Neuronal stem cell (in vitro differentiated cells): ENCODE measurements around the gene ETV1.

Experiments used
- DNase-seq: peaks from one replicate; pipeline ENCODE4 v3.0.0-alpha.2; 2013; ENCODE audit warnings: low spot score
- H2AFZ ChIP-seq: one replicate; pipeline ENCODE4 v1.6.1; 2013; ENCODE audit warnings: mild to moderate bottlenecking, low read length, inconsistent platforms
- H2AK5ac ChIP-seq: 2 replicates; pipeline ENCODE4 v1.6.1; 2013; ENCODE audit warnings: low read depth, mild to moderate bottlenecking, inconsistent platforms, low read length, moderate library complexity, mixed read lengths
- H2BK120ac ChIP-seq: 2 replicates; pipeline ENCODE4 v1.6.1; 2013; ENCODE audit warnings: low read depth, mild to moderate bottlenecking, inconsistent platforms, low read length, moderate library complexity, mixed read lengths
- H2BK12ac ChIP-seq: one replicate; pipeline ENCODE4 v1.6.1; 2013; ENCODE audit warnings: low read length, inconsistent platforms
- H2BK15ac ChIP-seq: 2 replicates; pipeline ENCODE4 v1.6.1; 2013; ENCODE audit warnings: mild to moderate bottlenecking, low read length, inconsistent platforms, mixed read lengths
- H2BK5ac ChIP-seq: one replicate; pipeline ENCODE4 v1.6.1; 2013; ENCODE audit warnings: inconsistent platforms, mild to moderate bottlenecking, low read length, moderate library complexity
- H3K14ac ChIP-seq: one replicate; pipeline ENCODE4 v1.6.1; 2013; ENCODE audit warnings: low read length, inconsistent platforms
- H3K18ac ChIP-seq: 2 replicates; pipeline ENCODE4 v1.6.1; 2013; ENCODE audit warnings: low read length, inconsistent platforms
- H3K23ac ChIP-seq: 2 replicates; pipeline ENCODE4 v1.6.1; 2013; ENCODE audit warnings: low read depth, mild to moderate bottlenecking, mixed read lengths, low read length, inconsistent platforms; ENCODE audit not compliant: poor library complexity
- H3K27ac ChIP-seq: replicated peaks from 3 replicates; pipeline ENCODE4 v1.5.1; 2013; ENCODE audit warnings: low read length, inconsistent platforms
- H3K27me3 ChIP-seq, 3 experiments: 2 replicates each; pipeline ENCODE4 v1.6.1; 2013; ENCODE audit warnings: low read length in 3 of 3, mild to moderate bottlenecking in 2 of 3, inconsistent platforms in 1 of 3, low read depth in 1 of 3, mixed read lengths in 1 of 3, moderate library complexity in 1 of 3; ENCODE audit not compliant: control insufficient read depth in 3 of 3, insufficient read depth in 3 of 3
- H3K36me3 ChIP-seq, 2 donors: replicated peaks in 1 of 2; 2 replicates each; pipeline ENCODE4 v1.6.1; 2013; ENCODE audit warnings: low read length in 2 of 2; ENCODE audit not compliant: control insufficient read depth in 2 of 2, insufficient read depth in 2 of 2
- H3K4ac ChIP-seq: 2 replicates; pipeline ENCODE4 v1.6.1; 2013; ENCODE audit warnings: inconsistent platforms, mild to moderate bottlenecking, low read length, moderate library complexity
- H3K4me1 ChIP-seq, 2 donors: 1 replicate in 1 of 2; 2 replicates in 1 of 2; pipeline ENCODE4 v1.6.1; 2013; ENCODE audit warnings: low read length in 2 of 2, low read depth in 1 of 2; ENCODE audit not compliant: control insufficient read depth in 2 of 2, insufficient read depth in 1 of 2
- H3K4me2 ChIP-seq: one replicate; pipeline ENCODE4 v1.6.1; 2013; ENCODE audit warnings: mild to moderate bottlenecking, low read length, inconsistent platforms; ENCODE audit not compliant: insufficient read depth, poor library complexity, severe bottlenecking
- H3K4me3 ChIP-seq, 2 donors: 2 replicates each; pipeline ENCODE4 v1.5.1; 2013; ENCODE audit warnings: low read length in 2 of 2, mild to moderate bottlenecking in 2 of 2, inconsistent platforms in 1 of 2, moderate library complexity in 1 of 2
- H3K79me1 ChIP-seq: one replicate; pipeline ENCODE4 v1.6.1; 2013; ENCODE audit warnings: low read depth, mild to moderate bottlenecking, inconsistent platforms, low read length, moderate library complexity
- H3K9ac ChIP-seq: one replicate; pipeline ENCODE4 v1.6.1; 2013; ENCODE audit warnings: mild to moderate bottlenecking, low read depth, low read length, inconsistent platforms; ENCODE audit not compliant: poor library complexity
- H3K9me3 ChIP-seq, 2 donors: replicated peaks in 1 of 2; 2 replicates each; pipeline versions ENCODE3 to v1.6.1; 2013; ENCODE audit warnings: low read length in 2 of 2, mild to moderate bottlenecking in 2 of 2, inconsistent platforms in 1 of 2, low read depth in 1 of 2, mixed read lengths in 1 of 2, moderate library complexity in 1 of 2; ENCODE audit not compliant: control insufficient read depth in 2 of 2, insufficient read depth in 1 of 2
- H4K8ac ChIP-seq: one replicate; pipeline ENCODE4 v1.6.1; 2013; ENCODE audit warnings: low read depth, mild to moderate bottlenecking, inconsistent platforms, low read length, moderate library complexity
- H4K91ac ChIP-seq: one replicate; pipeline ENCODE4 v1.6.1; 2013; ENCODE audit warnings: low read length, low read depth, mild to moderate bottlenecking, inconsistent platforms; ENCODE audit not compliant: poor library complexity
- WGBS, 2 donors: extraction: QIAGEN DNeasy Blood & Tissue Kit; methylation state at CpG; one replicate each; pipeline ENCODE4 v1.1.7; 2013; ENCODE audit warnings: missing lambda C conversion rate in 2 of 2, mixed read lengths in 1 of 2; ENCODE audit not compliant: insufficient read length in 2 of 2, insufficient replicate concordance in 1 of 2; ENCODE audit errors: extremely low coverage in 2 of 2; 5-methylcytosine and 5-hydroxymethylcytosine counted together

Gene ETV1

DNA sequence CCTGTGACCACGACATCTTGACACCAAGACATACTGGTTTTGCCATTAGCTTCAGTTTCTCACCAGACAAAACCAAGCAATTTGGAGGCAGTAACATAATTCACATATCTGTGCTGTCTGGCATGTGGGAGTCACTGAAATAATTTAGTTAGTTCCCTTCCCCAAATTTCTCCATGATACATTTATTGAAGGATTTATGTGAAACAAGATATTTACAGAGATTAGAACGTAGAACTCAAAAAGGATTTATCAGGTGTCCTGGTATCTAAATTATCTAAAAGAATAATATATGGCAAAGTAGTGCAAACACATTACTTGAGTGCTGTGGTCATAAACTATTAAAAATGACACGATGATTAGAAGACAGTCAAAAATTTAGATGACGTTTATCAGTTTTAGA, 98.7 kb downstream of the ETV1 start:
- no peak overlapping the region for H3K4ac ChIP-seq
- no peak overlapping the region for H4K91ac ChIP-seq
- no peak overlapping the region for H2BK12ac ChIP-seq
- H3K23ac ChIP-seq, result no peak overlapping the region
- no peak overlapping the region for H3K18ac ChIP-seq
- DNase-seq, result no peak
- H2AFZ ChIP-seq, result no peak overlapping the region
- peaks cover 1 to 26% of the 10 kb centered on the region in 2 donors for H3K36me3 ChIP-seq
- no peak overlapping the region for H3K27ac ChIP-seq
- H3K79me1 ChIP-seq, result no peaks in the 10 kb centered on the region
- no peak overlapping the region for H2BK120ac ChIP-seq
- H3K9me3 ChIP-seq, result peaks cover 0 to 7% of the 10 kb centered on the region in 2 donors
- H3K4me2 ChIP-seq, result no peak overlapping the region
- no CpG with 5 or more reads among the region's 4 CpGs for WGBS, 2 donors
- no peak overlapping the region for H3K4me3 ChIP-seq
- no peak overlapping the region for H2AK5ac ChIP-seq
- H2BK15ac ChIP-seq, result no peak overlapping the region
- no peaks in the 10 kb centered on the region for H3K27me3 ChIP-seq
- H3K9ac ChIP-seq, result no peak overlapping the region
- no peak overlapping the region for H2BK5ac ChIP-seq
- no peak overlapping the region for H4K8ac ChIP-seq
- H3K4me1 ChIP-seq, result peaks cover 0 to 2% of the 10 kb centered on the region in 2 donors
- H3K14ac ChIP-seq, result no peak overlapping the region

DNA sequence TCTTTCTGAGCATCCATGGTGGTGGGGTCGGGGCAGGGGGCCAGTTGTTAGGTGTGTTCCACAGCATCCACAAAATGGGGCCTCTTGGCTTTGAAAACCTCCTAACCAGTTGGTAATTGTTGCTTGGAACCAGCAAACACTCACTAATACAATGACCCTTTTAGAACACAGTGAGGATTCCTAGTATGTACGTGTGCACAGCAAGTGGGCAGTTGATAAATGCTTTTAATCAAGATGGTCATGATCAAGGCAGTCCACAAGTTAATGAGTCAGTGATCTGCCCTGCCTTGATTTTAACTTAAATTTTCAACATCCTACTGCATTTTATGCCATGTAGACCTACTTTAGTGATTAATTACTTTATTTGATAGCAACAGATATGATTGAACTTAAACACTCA, 103.1 kb downstream of the ETV1 start:
- Histone ChIP-seq H3K14ac (no peak overlapping the region), H3K27me3 (no peaks in the 10 kb centered on the region), H4K91ac (no peak overlapping the region), H3K9ac (no peak overlapping the region), H4K8ac (no peak overlapping the region), H3K36me3 (no peaks in the 10 kb centered on the region), H3K4me2 (no peak overlapping the region), H2BK15ac (no peak overlapping the region), H3K18ac (no peak overlapping the region), H3K79me1 (no peaks in the 10 kb centered on the region), H3K9me3 (no peaks in the 10 kb centered on the region), H3K4me1 (peaks cover 0 to 2% of the 10 kb centered on the region in 2 donors), H3K4me3 (no peak overlapping the region), H2AK5ac (no peak overlapping the region), H3K23ac (no peak overlapping the region), H2BK5ac (no peak overlapping the region), H2AFZ (no peak overlapping the region), H3K4ac (no peak overlapping the region), H2BK12ac (no peak overlapping the region), H2BK120ac (no peak overlapping the region), H3K27ac (no peak overlapping the region)
- DNase-seq, result no peak
- WGBS, 2 donors, result no CpG with 5 or more reads among the region's 2 CpGs

DNA sequence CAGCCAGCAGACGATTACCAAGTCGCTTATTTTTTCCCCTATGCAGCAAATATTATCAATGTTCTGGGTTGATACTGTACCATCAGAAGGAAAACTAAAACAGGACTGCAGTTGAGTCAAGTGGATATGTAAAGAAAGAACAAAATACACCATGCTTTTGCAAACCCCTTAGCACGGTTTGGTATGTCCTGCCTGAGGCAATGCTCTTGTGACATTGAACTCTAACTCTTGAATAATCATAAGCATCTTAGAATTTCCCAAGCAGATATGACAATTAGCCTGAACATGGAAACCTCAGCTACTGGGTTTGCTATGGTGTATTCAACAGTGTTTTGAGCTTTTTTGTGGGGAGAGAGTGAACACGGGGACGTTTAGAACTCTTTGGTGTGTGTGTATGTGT, 107.4 kb downstream of the ETV1 start:
- H3K9ac ChIP-seq, result no peak overlapping the region
- no peaks in the 10 kb centered on the region for H3K9me3 ChIP-seq
- H3K27ac ChIP-seq, result no peak overlapping the region
- no peaks in the 10 kb centered on the region for H3K36me3 ChIP-seq
- H3K4me3 ChIP-seq, result no peak overlapping the region
- no peak overlapping the region for H4K91ac ChIP-seq
- no peak overlapping the region for H2BK5ac ChIP-seq
- H3K14ac ChIP-seq, result no peak overlapping the region
- peaks cover 0 to 2% of the 10 kb centered on the region in 2 donors for H3K4me1 ChIP-seq
- H2AFZ ChIP-seq, result no peak overlapping the region
- no peak overlapping the region for H2AK5ac ChIP-seq
- no peak overlapping the region for H3K4me2 ChIP-seq
- DNase-seq, result no peak
- no peaks in the 10 kb centered on the region for H3K27me3 ChIP-seq
- no peak overlapping the region for H2BK12ac ChIP-seq
- no peak overlapping the region for H2BK15ac ChIP-seq
- no peak overlapping the region for H2BK120ac ChIP-seq
- H4K8ac ChIP-seq, result no peak overlapping the region
- no peak overlapping the region for H3K18ac ChIP-seq
- no peaks in the 10 kb centered on the region for H3K79me1 ChIP-seq
- no CpG with 5 or more reads among the region's 5 CpGs for WGBS, 2 donors
- H3K23ac ChIP-seq, result no peak overlapping the region
- H3K4ac ChIP-seq, result no peak overlapping the region

DNA sequence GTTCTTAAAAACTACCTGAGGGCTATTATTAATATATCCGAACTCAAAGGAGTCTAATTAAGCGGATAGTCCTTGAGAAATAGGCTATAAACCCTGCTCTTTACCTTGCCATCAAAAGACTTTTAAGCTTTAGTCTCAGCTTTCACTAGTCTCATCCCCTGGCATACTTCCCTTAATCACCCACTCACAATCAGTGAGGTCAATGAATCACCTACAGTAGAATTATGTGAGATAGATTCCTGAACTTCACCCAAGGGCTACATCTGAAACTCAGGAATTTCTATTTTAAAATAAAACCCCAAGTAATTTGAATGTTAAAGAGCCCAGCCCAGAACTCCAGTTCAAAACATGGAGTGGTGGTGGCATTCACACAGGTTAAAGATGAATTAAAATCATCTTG, 108.7 kb downstream of the ETV1 start:
- H4K8ac ChIP-seq, result no peak overlapping the region
- no peaks in the 10 kb centered on the region for H3K79me1 ChIP-seq
- H2AFZ ChIP-seq, result no peak overlapping the region
- WGBS, 2 donors, result no CpG with 5 or more reads among the region's 2 CpGs
- no peaks in the 10 kb centered on the region for H3K9me3 ChIP-seq
- no peak overlapping the region for H3K4ac ChIP-seq
- H3K4me2 ChIP-seq, result no peak overlapping the region
- H3K14ac ChIP-seq, result no peak overlapping the region
- H2AK5ac ChIP-seq, result no peak overlapping the region
- H2BK15ac ChIP-seq, result no peak overlapping the region
- no peaks in the 10 kb centered on the region for H3K4me1 ChIP-seq
- no peak overlapping the region for H3K18ac ChIP-seq
- no peak overlapping the region for H2BK12ac ChIP-seq
- H3K27me3 ChIP-seq, result no peaks in the 10 kb centered on the region
- no peak overlapping the region for H3K9ac ChIP-seq
- no peaks in the 10 kb centered on the region for H3K36me3 ChIP-seq
- no peak overlapping the region for H3K23ac ChIP-seq
- H2BK120ac ChIP-seq, result no peak overlapping the region
- H3K4me3 ChIP-seq, result no peak overlapping the region
- no peak overlapping the region for H3K27ac ChIP-seq
- H4K91ac ChIP-seq, result no peak overlapping the region
- DNase-seq, result no peak
- H2BK5ac ChIP-seq, result no peak overlapping the region
